GM19455 (cell line): ENCODE data around the gene SLC34A3.
"Not testable (repeated sequence)": the region's sequence is repeated elsewhere in the genome, so short reads cannot be mapped to it uniquely, and the experiment has no call there.

Experiments used
- ATAC-seq: cut with Tn5 transposase; IDR thresholded peaks from one replicate; pipeline ENCODE4 v1.9.1; 2021; ENCODE audit not compliant: unreplicated experiment

The SLC34A3 gene

GRCh38 chr9:137228968-137229896 is 1.5 kb upstream of the SLC34A3 start:
- no peak for ATAC-seq

DNA sequence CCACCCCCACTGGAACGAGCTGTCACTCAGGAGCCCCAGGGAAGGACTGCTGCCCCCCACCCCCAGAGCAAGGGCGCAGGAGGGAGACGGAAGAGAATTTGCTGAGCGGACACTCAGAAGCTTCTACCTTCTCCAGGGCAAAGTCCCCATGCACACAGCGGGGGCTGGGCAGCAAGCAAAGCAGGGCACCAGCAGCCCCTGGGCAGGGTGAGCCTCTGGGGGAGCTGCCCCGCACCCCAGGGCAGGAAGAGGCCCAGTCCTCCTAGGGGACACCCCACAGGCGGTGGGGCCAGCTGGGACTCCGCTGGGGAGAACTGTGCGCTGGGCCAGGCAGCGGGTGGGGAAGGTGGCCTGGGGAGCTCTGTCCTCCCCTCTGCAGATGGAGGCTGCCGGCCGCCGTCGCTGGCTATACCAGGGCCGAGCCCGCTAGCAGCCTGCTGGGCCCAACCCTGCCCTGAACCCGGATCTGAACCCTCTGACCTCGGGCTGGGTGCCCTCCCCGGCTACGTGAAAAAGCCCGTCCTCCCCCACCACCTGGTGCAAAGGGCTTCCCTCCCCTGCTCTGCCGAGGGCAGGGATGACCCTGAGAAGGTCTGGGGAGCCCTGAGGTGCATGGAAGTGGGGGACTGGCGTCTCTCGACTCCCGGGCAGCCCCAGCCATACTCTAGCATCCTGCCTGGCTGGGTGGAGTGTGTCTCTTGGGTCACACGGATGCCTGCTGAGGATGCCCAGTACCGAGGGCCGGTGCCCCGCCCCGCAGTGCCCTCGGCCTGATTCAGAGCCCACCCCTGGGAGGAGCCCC is 597 bp upstream of the SLC34A3 start:
- ATAC-seq: no peak

DNA sequence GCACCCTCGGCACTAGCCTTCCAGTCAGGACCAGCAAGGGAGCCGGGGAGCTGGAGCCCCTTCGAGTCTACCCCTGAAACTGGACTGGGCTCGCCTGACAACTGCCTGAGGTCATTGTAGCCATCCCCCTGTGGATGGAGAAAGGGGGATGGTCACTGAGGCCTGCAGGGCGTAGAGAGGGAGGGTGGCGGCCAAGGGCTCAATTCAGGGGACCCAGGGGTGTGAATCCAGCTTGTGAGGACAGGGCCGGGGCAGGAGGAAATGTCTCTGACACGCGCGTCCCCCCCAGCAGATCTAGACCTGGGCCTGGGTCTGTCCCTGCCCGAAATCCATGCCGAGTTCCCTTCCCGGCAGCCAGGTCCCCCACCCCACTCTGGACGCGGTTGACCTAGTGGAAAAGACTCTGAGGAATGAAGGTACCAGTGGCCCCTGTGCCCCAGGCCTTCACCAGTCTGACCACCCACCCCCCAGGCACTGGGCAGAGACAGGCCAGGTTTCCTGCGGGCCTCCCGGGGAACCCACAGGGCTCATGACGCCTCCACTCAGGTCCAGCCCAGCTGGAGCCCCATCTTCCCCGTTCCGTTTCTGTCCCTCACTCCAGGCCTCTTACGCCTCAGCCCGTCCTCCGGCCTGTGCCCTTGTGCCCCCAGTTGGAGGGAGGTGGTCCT is 805 bp downstream of the SLC34A3 start:
- ATAC-seq: no peak

GRCh38 chr9:137232101-137232500 is 1.4 kb downstream of the SLC34A3 start:
- ATAC-seq: no peak

GRCh38 chr9:137232510-137232909 is 1.8 kb downstream of the SLC34A3 start:
- ATAC-seq: no peak

DNA sequence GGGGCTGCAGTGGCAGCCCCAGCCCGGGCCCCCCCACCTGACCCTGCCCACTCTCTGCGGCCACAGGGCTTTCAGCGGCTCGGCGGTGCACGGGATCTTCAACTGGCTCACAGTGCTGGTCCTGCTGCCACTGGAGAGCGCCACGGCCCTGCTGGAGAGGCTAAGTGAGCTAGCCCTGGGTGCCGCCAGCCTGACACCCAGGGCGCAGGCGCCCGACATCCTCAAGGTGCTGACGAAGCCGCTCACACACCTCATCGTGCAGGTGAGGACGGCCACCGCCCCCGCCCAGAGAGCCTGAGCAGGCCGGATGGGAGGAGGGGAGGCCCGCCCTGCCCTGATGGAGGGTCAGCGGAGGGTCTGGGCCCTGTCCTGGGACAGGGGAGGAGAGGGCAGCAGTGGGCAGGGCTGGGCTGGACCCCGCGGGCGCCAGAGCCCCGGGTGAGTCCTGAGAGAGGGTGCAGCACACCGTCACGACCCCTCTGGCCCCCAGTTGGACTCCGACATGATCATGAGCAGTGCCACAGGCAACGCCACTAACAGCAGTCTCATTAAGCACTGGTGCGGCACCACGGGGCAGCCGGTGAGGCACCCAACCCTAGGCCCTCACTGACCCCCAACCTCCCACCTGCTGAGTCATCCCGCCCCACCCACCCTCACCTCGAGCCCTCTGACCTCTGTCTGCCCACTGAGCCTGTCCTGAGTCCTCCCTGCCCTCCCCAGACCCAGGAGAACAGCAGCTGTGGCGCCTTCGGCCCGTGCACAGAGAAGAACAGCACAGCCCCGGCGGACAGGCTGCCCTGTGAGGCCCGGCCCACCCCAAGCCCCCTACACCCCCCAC is 2.7 kb downstream of the SLC34A3 start:
- ATAC-seq: no peak

GRCh38 chr9:137234055-137234697 is 3.5 kb downstream of the SLC34A3 start:
- ATAC-seq: no peak

- ATAC-seq: no peak
Observed at GRCh38 chr9:137234758-137235423, 4.2 kb downstream of the SLC34A3 start.

GRCh38 chr9:137235424-137236237 is 4.9 kb downstream of the SLC34A3 start:
- ATAC-seq: no peak

DNA sequence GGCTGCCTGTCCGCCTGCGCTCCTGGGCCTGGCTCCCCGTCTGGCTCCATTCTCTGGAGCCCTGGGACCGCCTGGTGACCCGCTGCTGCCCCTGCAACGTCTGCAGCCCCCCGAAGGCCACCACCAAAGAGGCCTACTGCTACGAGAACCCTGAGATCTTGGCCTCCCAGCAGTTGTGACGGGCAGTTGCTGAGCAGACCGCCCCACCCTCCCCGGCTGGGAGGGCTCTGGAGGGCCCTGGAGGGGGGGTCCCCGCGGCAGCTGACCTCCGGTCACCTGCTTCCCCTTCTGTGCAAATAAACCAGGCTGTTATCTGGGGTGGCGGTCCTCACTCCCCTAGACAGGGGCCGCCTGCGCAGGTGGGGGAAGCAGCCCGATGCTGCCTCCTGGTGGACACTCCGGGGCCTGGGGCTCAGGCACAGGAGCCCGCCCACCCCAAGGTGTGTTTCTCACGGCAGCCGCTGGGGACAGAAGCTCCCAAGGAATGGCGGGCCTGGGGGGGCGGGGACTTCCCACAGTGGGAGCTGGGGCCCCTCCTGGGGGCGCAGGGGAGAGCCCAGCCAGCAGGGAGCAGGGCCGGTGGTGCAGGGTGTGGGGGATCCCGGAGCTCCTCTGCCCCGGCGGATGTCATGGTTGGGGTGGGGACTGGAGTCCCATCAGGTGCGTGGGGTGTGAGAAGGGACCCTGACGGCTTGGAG is 5.7 kb downstream of the SLC34A3 start:
- no peak for ATAC-seq

GRCh38 chr9:137236936-137237421 is 6.3 kb downstream of the SLC34A3 start:
- no peak for ATAC-seq

- no peak for ATAC-seq
Observed at GRCh38 chr9:137237759-137238726, 7.3 kb downstream of the SLC34A3 start.

- ATAC-seq: not testable (repeated sequence)
Observed at GRCh38 chr9:137239541-137240200, 9.0 kb downstream of the SLC34A3 start.

GRCh38 chr9:137240318-137240840 is 9.7 kb downstream of the SLC34A3 start:
- ATAC-seq: peak; percentile 24

DNA sequence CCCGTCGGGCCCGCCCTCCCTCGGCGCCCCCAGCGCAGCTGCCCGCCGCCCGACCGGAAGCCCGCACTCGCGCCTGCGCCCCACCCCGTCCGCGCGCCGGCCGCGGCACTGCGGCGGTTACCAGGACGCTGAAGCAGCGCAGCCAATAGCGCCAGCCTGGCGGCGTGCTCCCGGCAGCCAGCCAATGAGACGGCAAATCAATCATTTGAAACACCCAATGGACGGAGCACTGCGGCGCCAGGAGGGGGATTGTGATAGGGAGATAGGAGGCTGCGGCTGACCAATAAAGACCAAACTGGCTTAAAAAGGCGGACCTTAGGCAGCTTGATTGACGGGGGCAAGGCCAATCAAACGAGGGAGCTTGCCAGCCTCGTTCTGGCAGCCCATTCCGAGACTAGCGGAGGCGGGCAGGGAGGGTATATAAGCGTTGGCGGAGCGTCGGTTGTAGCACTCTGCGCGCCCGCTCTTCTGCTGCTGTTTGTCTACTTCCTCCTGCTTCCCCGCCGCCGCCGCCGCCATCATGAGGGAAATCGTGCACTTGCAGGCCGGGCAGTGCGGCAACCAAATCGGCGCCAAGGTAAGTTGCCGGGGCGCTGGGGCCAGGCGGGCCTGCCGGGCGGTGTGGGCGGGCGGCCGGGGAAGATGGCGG is 10.3 kb downstream of the SLC34A3 start, which contains the start of gene TUBB4B:
TSS of gene TUBB4B (plus strand) at position 447 of the 649 bp plus-strand sequence. CDS start at position 521, 74 bp downstream.
- ATAC-seq: peak; percentile 70
